ENCODE measurements around the gene TNS3. TPM values are rescaled to one million over a fixed set of nuclear protein-coding genes. Genes with fewer than 3 reads are reported as not detected.

The TNS3 gene
- total RNA-seq, 1 donor from 2014 or later, result 452 TPM

- Mint-ChIP-seq H3K9me3 (peaks cover 5% of the 10 kb centered on the region), H3K27ac (no peak overlapping the region), H3K36me3 (peaks cover 80% of the 10 kb centered on the region), H3K4me1 (no peaks in the 10 kb centered on the region), H3K27me3 (ENCODE audit: low read depth) (no peaks in the 10 kb centered on the region), H3K4me3 (no peak overlapping the region)
- no peak for DNase-seq (ENCODE audit: low spot score in 2 of 2, unreplicated experiment in 2 of 2)
- TF ChIP-seq, protein P1, sequence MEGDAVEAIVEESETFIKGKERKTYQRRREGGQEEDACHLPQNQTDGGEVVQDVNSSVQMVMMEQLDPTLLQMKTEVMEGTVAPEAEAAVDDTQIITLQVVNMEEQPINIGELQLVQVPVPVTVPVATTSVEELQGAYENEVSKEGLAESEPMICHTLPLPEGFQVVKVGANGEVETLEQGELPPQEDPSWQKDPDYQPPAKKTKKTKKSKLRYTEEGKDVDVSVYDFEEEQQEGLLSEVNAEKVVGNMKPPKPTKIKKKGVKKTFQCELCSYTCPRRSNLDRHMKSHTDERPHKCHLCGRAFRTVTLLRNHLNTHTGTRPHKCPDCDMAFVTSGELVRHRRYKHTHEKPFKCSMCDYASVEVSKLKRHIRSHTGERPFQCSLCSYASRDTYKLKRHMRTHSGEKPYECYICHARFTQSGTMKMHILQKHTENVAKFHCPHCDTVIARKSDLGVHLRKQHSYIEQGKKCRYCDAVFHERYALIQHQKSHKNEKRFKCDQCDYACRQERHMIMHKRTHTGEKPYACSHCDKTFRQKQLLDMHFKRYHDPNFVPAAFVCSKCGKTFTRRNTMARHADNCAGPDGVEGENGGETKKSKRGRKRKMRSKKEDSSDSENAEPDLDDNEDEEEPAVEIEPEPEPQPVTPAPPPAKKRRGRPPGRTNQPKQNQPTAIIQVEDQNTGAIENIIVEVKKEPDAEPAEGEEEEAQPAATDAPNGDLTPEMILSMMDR (IDR thresholded peaks at IDR 0.05; ENCODE audit: unreplicated experiment), result no peak
Measured at GRCh38 chr7:47283497-47284131, 298.3 kb downstream of the TNS3 start.

DNA sequence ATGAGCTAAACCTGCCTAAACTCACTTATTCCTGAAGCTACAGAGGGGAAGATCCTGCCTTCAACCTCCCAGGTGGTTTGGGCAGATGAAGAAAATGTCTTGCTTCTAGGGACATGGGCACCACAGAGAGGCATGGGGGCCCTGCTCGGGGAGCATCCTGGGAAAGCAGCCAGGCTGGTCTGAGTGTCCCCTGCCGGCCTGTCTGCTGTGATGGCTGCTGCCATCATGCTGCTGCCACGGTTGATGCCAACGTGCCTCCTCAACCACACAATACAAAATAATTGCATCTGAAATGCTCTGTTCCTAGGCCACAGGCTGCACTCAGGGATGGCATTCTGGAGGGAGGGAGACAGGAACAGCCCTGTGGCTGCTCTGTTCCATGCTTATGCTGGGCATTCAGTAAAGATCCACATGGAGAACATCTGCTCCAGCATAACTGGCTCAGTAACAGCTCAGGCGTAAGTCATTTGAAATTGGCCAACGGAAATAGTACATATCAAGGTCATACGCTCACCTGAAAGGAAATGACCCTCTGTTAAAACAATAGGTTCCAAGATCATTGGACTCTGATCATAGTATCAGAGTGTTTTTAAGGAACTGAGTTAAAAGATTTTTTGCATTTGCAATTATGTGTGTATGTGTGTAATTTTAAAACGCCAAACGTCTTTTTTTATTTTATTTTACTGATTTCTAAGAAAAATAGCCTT lies 299.0 kb downstream of the TNS3 start:
- Mint-ChIP-seq H3K4me1 (no peaks in the 10 kb centered on the region), H3K9me3 (peaks cover 5% of the 10 kb centered on the region), H3K36me3 (peaks cover 80% of the 10 kb centered on the region), H3K27ac (no peak overlapping the region), H3K27me3 (ENCODE audit: low read depth) (no peaks in the 10 kb centered on the region), H3K4me3 (no peak overlapping the region)
- DNase-seq (ENCODE audit: low spot score in 2 of 2, unreplicated experiment in 2 of 2), result no peak
- TF ChIP-seq, protein P1 (IDR thresholded peaks at IDR 0.05; ENCODE audit: unreplicated experiment), result no peak

GRCh38 chr7:47281966-47282643 lies 299.8 kb downstream of the TNS3 start:
- H3K4me1 Mint-ChIP-seq, result no peaks in the 10 kb centered on the region
- H3K27me3 Mint-ChIP-seq (ENCODE audit: low read depth), result no peaks in the 10 kb centered on the region
- H3K9me3 Mint-ChIP-seq, result peaks cover 5% of the 10 kb centered on the region
- DNase-seq (ENCODE audit: low spot score in 2 of 2, unreplicated experiment in 2 of 2), result no peak
- peak overlapping the region; percentile 10 for H3K27ac Mint-ChIP-seq
- no peak overlapping the region for H3K4me3 Mint-ChIP-seq
- H3K36me3 Mint-ChIP-seq, result peaks cover 79% of the 10 kb centered on the region
- TF ChIP-seq, protein P1 (IDR thresholded peaks at IDR 0.05; ENCODE audit: unreplicated experiment), result no peak

DNA sequence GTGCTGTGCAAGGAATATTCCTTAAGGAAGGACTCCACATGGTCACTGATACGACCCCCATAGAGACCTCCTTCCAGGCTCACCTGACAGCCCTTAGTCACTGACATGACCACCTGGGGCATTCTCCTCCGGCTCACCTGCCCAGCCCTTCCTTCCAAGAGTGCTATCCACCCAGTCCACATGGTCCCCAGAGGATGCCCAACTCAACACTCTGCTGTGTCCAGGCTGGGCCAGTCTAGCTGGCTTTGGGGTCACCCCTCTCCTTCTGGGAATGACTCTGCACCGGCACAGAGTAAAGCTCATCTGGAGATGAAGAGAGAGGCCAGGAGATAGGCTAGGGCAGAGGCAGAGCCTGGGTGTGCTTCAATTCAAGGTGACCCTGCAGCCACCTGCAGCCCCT lies 300.8 kb downstream of the TNS3 start:
- Mint-ChIP-seq H3K27ac (peak overlapping the region; percentile 5), H3K36me3 (peaks cover 78% of the 10 kb centered on the region), H3K4me1 (no peaks in the 10 kb centered on the region), H3K27me3 (ENCODE audit: low read depth) (no peaks in the 10 kb centered on the region), H3K4me3 (no peak overlapping the region), H3K9me3 (peaks cover 5% of the 10 kb centered on the region)
- no peak for DNase-seq (ENCODE audit: low spot score in 2 of 2, unreplicated experiment in 2 of 2)
- TF ChIP-seq, protein P1 (IDR thresholded peaks at IDR 0.05; ENCODE audit: unreplicated experiment), result no peak

DNA sequence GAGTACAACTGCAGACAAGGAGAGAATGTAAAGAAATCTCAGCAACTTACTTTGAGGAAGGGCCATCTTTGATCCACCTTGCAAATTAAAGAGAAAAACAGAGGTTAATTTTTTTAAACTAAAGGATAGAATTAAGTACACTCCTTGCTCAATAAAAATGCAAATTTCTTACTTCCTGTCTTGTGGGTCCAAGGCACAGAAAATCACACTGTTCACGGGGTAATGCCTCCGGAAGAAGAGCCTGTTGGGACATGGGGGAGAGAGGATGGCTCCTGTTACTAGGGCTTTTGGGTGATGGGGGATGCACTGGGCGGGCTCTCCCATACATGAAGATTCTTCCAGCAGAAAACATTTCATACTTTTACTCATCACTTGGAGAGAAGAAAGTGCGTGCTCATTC lies 301.8 kb downstream of the TNS3 start:
- Mint-ChIP-seq H3K9me3 (peaks cover under 1% of the 10 kb centered on the region), H3K4me3 (no peak overlapping the region), H3K36me3 (peaks cover 76% of the 10 kb centered on the region), H3K27ac (peak overlapping the region; percentile 17), H3K4me1 (no peaks in the 10 kb centered on the region), H3K27me3 (ENCODE audit: low read depth) (no peaks in the 10 kb centered on the region)
- TF ChIP-seq, protein P1 (IDR thresholded peaks at IDR 0.05; ENCODE audit: unreplicated experiment), result no peak
- no peak for DNase-seq (ENCODE audit: low spot score in 2 of 2, unreplicated experiment in 2 of 2)

Measured in mesothelial cell of epicardium (in vitro differentiated cells).